Prostate gland (tissue), 2 donors: ENCODE data around the gene GBE1.

Source experiments
- CTCF ChIP-seq, 4 experiments: fragments of 200-600 bp in 2 of 4; fragments of 450-650 bp in 2 of 4; sonication (generic) in 2 of 4; IDR thresholded peaks; 1 replicate in 3 of 4; 2 replicates in 1 of 4; pipeline ENCODE4 v1.5.1; 2016 to 2019; ENCODE audit warnings: antibody characterized with exemption in 4 of 4, mild to moderate bottlenecking in 2 of 4, moderate library complexity in 2 of 4
- POLR2A ChIP-seq: fragments of 450-650 bp; IDR thresholded peaks from one replicate; pipeline ENCODE4 v1.6.1; 2016; ENCODE audit warnings: antibody characterized with exemption, mild to moderate bottlenecking
- POLR2AphosphoS5 ChIP-seq: sonication (generic); formaldehyde crosslinking; IDR thresholded peaks from one replicate; pipeline ENCODE4 v1.6.1; 2017; ENCODE audit warnings: antibody characterized with exemption

GRCh38 chr3:81465510-81466200, 295.8 kb downstream of the GBE1 start:
- TF ChIP-seq CTCF (IDR thresholded peaks at IDR 0.05) (no peak), POLR2A (no peak), POLR2AphosphoS5 (no peak)
